ENCODE measurements around the gene CD19.

Gene CD19

GRCh38 chr16:28905229-28905754 lies 26.5 kb upstream of the CD19 start:
- no peak for TF ChIP-seq SIN3A (IDR thresholded peaks at IDR 0.05; ENCODE audit: borderline replicate concordance, insufficient read depth, low read length)
- no peak for TF ChIP-seq REST (IDR thresholded peaks at IDR 0.05; ENCODE audit: insufficient read depth in 1 of 2, low read depth in 2 of 2, low read length in 2 of 2)
- TF ChIP-seq POLR2AphosphoS5 (IDR thresholded peaks at IDR 0.05; ENCODE audit: low read depth, low read length), result no peak
- no peak for TF ChIP-seq FOXP2 (optimal IDR thresholded peaks at IDR 0.05; ENCODE audit: borderline replicate concordance, extremely low read depth, extremely low read length, insufficient read depth)
- no peak for TF ChIP-seq TAF1 (IDR thresholded peaks at IDR 0.05; ENCODE audit: borderline replicate concordance, insufficient read depth, low read length)

- no peak for TF ChIP-seq POLR2AphosphoS5 (IDR thresholded peaks at IDR 0.05; ENCODE audit: low read depth, low read length)
- TF ChIP-seq SIN3A (IDR thresholded peaks at IDR 0.05; ENCODE audit: borderline replicate concordance, insufficient read depth, low read length), result no peak
- no peak for TF ChIP-seq REST (IDR thresholded peaks at IDR 0.05; ENCODE audit: insufficient read depth in 1 of 2, low read depth in 2 of 2, low read length in 2 of 2)
- TF ChIP-seq TAF1 (IDR thresholded peaks at IDR 0.05; ENCODE audit: borderline replicate concordance, insufficient read depth, low read length), result no peak
- no peak for TF ChIP-seq FOXP2 (optimal IDR thresholded peaks at IDR 0.05; ENCODE audit: borderline replicate concordance, extremely low read depth, extremely low read length, insufficient read depth)
Observed at GRCh38 chr16:28905800-28906372, 25.9 kb upstream of the CD19 start.

- TF ChIP-seq POLR2AphosphoS5 (IDR thresholded peaks at IDR 0.05; ENCODE audit: low read depth, low read length), result no peak
- no peak for TF ChIP-seq TAF1 (IDR thresholded peaks at IDR 0.05; ENCODE audit: borderline replicate concordance, insufficient read depth, low read length)
Observed at GRCh38 chr16:28910086-28911031, 21.4 kb upstream of the CD19 start.

- TF ChIP-seq REST (IDR thresholded peaks at IDR 0.05; ENCODE audit: insufficient read depth in 1 of 2, low read depth in 2 of 2, low read length in 2 of 2) (no peak), TAF1 (IDR thresholded peaks at IDR 0.05; ENCODE audit: borderline replicate concordance, insufficient read depth, low read length) (no peak), SIN3A (IDR thresholded peaks at IDR 0.05; ENCODE audit: borderline replicate concordance, insufficient read depth, low read length) (no peak), FOXP2 (optimal IDR thresholded peaks at IDR 0.05; ENCODE audit: borderline replicate concordance, extremely low read depth, extremely low read length, insufficient read depth) (no peak), POLR2AphosphoS5 (IDR thresholded peaks at IDR 0.05; ENCODE audit: low read depth, low read length) (no peak)
Observed at GRCh38 chr16:28912558-28912957, 19.2 kb upstream of the CD19 start.

GRCh38 chr16:28913946-28914724 lies 17.6 kb upstream of the CD19 start:
- no peak for TF ChIP-seq REST (IDR thresholded peaks at IDR 0.05; ENCODE audit: insufficient read depth in 1 of 2, low read depth in 2 of 2, low read length in 2 of 2)
- TF ChIP-seq SIN3A (IDR thresholded peaks at IDR 0.05; ENCODE audit: borderline replicate concordance, insufficient read depth, low read length), result no peak
- no peak for TF ChIP-seq FOXP2 (optimal IDR thresholded peaks at IDR 0.05; ENCODE audit: borderline replicate concordance, extremely low read depth, extremely low read length, insufficient read depth)
- no peak for TF ChIP-seq TAF1 (IDR thresholded peaks at IDR 0.05; ENCODE audit: borderline replicate concordance, insufficient read depth, low read length)
- no peak for TF ChIP-seq POLR2AphosphoS5 (IDR thresholded peaks at IDR 0.05; ENCODE audit: low read depth, low read length)
